Mesendoderm (in vitro differentiated cells): ENCODE results near the gene A1BG.
A peak's percentile ranks its signal among the peaks of the same experiment; 100 is the strongest.

ENCODE experiments used
- DNase-seq: peaks from one replicate; pipeline ENCODE4 v3.0.0; 2013
- H2AK5ac ChIP-seq: 2 replicates; pipeline ENCODE4 v1.6.1; 2013; ENCODE audit warnings: low read length, inconsistent platforms
- H2BK120ac ChIP-seq: 2 replicates; pipeline ENCODE4 v1.6.1; 2013; ENCODE audit warnings: low read depth, mild to moderate bottlenecking, low read length, moderate library complexity, mixed read lengths
- H2BK15ac ChIP-seq: replicated peaks from 2 replicates; pipeline ENCODE4 v1.6.1; 2013; ENCODE audit warnings: low read depth, mild to moderate bottlenecking, moderate library complexity
- H2BK5ac ChIP-seq: 2 replicates; pipeline ENCODE4 v1.6.1; 2013; ENCODE audit warnings: low read length, inconsistent platforms
- H3K18ac ChIP-seq: 2 replicates; pipeline ENCODE4 v1.6.1; 2013; ENCODE audit warnings: mild to moderate bottlenecking, low read length, mixed read lengths
- H3K23ac ChIP-seq: one replicate; pipeline ENCODE4 v1.6.1; 2013; ENCODE audit warnings: low read length
- H3K27ac ChIP-seq: 2 replicates; pipeline ENCODE4 v1.5.1; 2013; ENCODE audit warnings: low read depth, mild to moderate bottlenecking, inconsistent platforms, low read length, moderate library complexity
- H3K27me3 ChIP-seq: 2 replicates; pipeline ENCODE4 v1.6.1; 2013; ENCODE audit warnings: low read length, control low read depth, mild to moderate bottlenecking, inconsistent platforms; ENCODE audit not compliant: insufficient read depth, poor library complexity
- H3K36me3 ChIP-seq: 2 replicates; pipeline ENCODE4 v1.6.1; 2013; ENCODE audit warnings: low read length, inconsistent platforms; ENCODE audit not compliant: control insufficient read depth, insufficient read depth
- H3K4ac ChIP-seq: one replicate; pipeline ENCODE4 v1.6.1; 2013; ENCODE audit warnings: low read depth, mild to moderate bottlenecking, low read length, moderate library complexity
- H3K4me1 ChIP-seq: 2 replicates; pipeline ENCODE4 v1.6.1; 2013; ENCODE audit warnings: low read depth, low read length, inconsistent platforms; ENCODE audit not compliant: control insufficient read depth
- H3K4me2 ChIP-seq: 2 replicates; pipeline ENCODE4 v1.6.1; 2013; ENCODE audit warnings: low read length
- H3K4me3 ChIP-seq: 2 replicates; pipeline ENCODE4 v1.5.1; 2013; ENCODE audit warnings: mild to moderate bottlenecking, low read length
- H3K56ac ChIP-seq: one replicate; pipeline ENCODE4 v1.6.1; 2013; ENCODE audit warnings: low read length
- H3K79me1 ChIP-seq: 2 replicates; pipeline ENCODE4 v1.6.1; 2013; ENCODE audit warnings: low read length, inconsistent platforms
- H3K79me2 ChIP-seq: 2 replicates; pipeline ENCODE4 v1.6.1; 2013; ENCODE audit warnings: mild to moderate bottlenecking, low read length; ENCODE audit not compliant: control insufficient read depth, insufficient read depth
- H3K9ac ChIP-seq: 2 replicates; pipeline ENCODE4 v1.6.1; 2013; ENCODE audit warnings: low read length, inconsistent platforms
- H4K5ac ChIP-seq: one replicate; pipeline ENCODE4 v1.6.1; 2013; ENCODE audit warnings: low read length
- H4K8ac ChIP-seq: one replicate; pipeline ENCODE4 v1.6.1; 2013; ENCODE audit warnings: low read depth, mild to moderate bottlenecking, control low read depth, low read length, moderate library complexity
- WGBS: extraction: QIAGEN DNeasy Blood & Tissue Kit; methylation state at CpG from one replicate; pipeline ENCODE4 v1.1.7; 2013; ENCODE audit warnings: low lambda C conversion rate, missing lambda C conversion rate; ENCODE audit not compliant: insufficient coverage; ENCODE audit errors: extremely low coverage; 5-methylcytosine and 5-hydroxymethylcytosine counted together

A1BG gene

DNA sequence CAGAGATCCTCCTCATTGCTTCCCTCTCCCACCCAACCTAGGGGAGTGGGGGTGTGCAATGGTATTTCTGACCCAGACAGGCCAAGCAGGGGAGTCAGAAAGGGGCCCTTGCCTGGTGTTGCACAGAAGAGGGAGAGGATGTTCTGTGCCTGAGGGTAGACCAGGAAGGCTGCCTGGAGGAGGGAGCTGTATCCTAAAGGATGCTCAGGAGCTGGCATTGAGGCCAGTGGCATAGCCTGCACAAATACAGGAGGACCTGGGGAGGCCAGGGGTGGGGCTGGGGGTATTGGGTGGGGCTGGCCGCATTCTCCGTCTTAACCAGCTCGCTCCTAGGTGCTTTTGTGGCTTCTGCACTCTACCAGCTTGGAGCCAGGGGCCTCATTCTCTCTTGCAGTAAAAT is 46.6 kb upstream of the A1BG start:
- Histone ChIP-seq H3K23ac (no peak overlapping the region), H3K4me3 (no peak overlapping the region), H3K9ac (no peak overlapping the region), H3K4me1 (peaks cover 7% of the 10 kb centered on the region), H4K8ac (no peak overlapping the region), H3K36me3 (peaks cover 2% of the 10 kb centered on the region), H3K27ac (no peak overlapping the region), H3K18ac (no peak overlapping the region), H3K79me2 (no peaks in the 10 kb centered on the region), H3K56ac (peak overlapping the region; percentile 95), H3K4ac (no peak overlapping the region), H2BK120ac (no peak overlapping the region), H3K27me3 (no peaks in the 10 kb centered on the region), H2AK5ac (no peak overlapping the region), H3K79me1 (no peaks in the 10 kb centered on the region), H4K5ac (no peak overlapping the region), H2BK5ac (no peak overlapping the region), H2BK15ac (no peak overlapping the region), H3K4me2 (no peak overlapping the region)
- no peak for DNase-seq
- no CpG with 5 or more reads among the region's 3 CpGs for WGBS

DNA sequence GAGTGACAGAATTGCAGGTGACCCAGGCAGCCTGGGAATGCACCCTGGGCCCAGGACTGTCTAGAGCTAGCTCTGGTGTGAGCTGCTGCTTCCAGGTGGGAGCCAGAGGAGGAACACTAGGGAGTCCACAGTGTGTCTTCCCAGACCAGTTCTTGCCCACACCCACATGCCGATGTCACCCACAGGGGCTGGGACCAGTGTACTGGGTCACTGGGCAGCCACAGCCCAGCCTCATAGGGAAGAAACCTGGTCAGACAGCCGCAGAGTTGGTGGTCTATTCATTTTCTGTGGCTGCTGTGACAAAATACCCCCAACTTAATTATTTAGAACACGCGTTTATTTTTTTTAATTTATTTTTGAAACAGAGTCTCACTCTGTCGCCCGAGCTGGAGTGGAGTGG is 45.3 kb upstream of the A1BG start:
- H3K9ac ChIP-seq = no peak overlapping the region
- no peak overlapping the region for H3K4ac ChIP-seq
- H3K56ac ChIP-seq = peak overlapping the region; percentile 25
- no peaks in the 10 kb centered on the region for H3K79me2 ChIP-seq
- H3K4me2 ChIP-seq = no peak overlapping the region
- H2AK5ac ChIP-seq = no peak overlapping the region
- DNase-seq = no peak
- no peak overlapping the region for H4K8ac ChIP-seq
- H2BK5ac ChIP-seq = no peak overlapping the region
- no peak overlapping the region for H2BK120ac ChIP-seq
- no peak overlapping the region for H2BK15ac ChIP-seq
- H3K4me1 ChIP-seq = peaks cover 7% of the 10 kb centered on the region
- H3K18ac ChIP-seq = no peak overlapping the region
- H3K79me1 ChIP-seq = no peaks in the 10 kb centered on the region
- no peak overlapping the region for H3K27ac ChIP-seq
- no CpG with 5 or more reads among the region's 6 CpGs for WGBS
- H3K36me3 ChIP-seq = peaks cover 7% of the 10 kb centered on the region
- no peaks in the 10 kb centered on the region for H3K27me3 ChIP-seq
- H3K23ac ChIP-seq = no peak overlapping the region
- H3K4me3 ChIP-seq = no peak overlapping the region
- H4K5ac ChIP-seq = no peak overlapping the region

DNA sequence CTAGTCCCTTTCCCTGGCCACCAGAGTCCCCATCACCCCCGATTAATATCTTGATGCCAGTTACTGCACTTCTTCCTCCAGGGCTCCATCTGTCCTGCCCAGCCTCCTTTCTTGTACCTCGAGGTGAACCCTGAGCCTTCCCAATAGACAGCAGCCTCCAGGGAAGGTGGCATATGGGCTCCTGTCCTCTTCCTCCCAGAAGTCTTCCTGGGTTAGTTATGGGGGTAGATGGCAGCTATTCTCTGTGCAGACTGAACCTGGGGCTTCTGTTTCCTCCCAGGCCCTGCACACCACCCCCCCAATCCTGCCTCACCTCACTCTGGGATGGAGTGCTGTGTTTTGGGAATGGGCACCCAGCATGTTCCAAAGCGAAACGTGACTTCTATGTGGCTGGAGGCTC is 44.8 kb upstream of the A1BG start:
- no peak overlapping the region for H3K27ac ChIP-seq
- peaks cover 7% of the 10 kb centered on the region for H3K4me1 ChIP-seq
- no peak for DNase-seq
- H3K27me3 ChIP-seq = no peaks in the 10 kb centered on the region
- H3K36me3 ChIP-seq = peaks cover 10% of the 10 kb centered on the region
- H2AK5ac ChIP-seq = no peak overlapping the region
- no peak overlapping the region for H2BK5ac ChIP-seq
- H2BK120ac ChIP-seq = no peak overlapping the region
- no peak overlapping the region for H4K5ac ChIP-seq
- peak overlapping the region; percentile 25 for H3K56ac ChIP-seq
- no peak overlapping the region for H4K8ac ChIP-seq
- H3K4me3 ChIP-seq = no peak overlapping the region
- no peak overlapping the region for H3K23ac ChIP-seq
- WGBS = no CpG with 5 or more reads among the region's 4 CpGs
- no peak overlapping the region for H3K9ac ChIP-seq
- no peak overlapping the region for H3K4me2 ChIP-seq
- no peak overlapping the region for H2BK15ac ChIP-seq
- no peaks in the 10 kb centered on the region for H3K79me2 ChIP-seq
- H3K79me1 ChIP-seq = no peaks in the 10 kb centered on the region
- H3K4ac ChIP-seq = no peak overlapping the region
- H3K18ac ChIP-seq = no peak overlapping the region

DNA sequence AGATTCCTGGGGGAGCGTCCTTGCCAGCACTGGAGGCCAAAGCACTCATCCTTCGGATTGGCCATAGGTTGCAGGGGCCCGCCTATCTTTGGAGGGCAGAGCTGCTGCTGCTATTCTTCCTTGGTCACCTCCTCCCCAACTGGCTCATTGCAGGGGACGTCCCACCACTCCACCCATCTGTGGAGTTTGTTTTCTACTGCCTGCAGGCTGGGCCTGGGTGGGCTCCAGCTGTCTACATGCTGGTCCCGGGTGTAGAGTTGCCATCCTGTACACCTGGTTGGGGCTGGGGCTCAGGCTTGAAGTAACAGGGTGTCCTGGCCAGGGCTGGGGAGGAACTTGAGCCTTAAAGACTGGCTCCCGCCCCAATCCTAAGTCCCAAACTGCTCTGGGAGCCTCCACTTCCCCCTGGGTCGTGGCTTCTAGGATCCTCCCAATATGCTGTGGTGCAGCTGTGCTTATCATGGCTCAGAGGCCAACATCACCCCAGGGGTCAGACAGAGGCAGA is 44.3 kb upstream of the A1BG start:
- Histone ChIP-seq H2AK5ac (no peak overlapping the region), H3K36me3 (peaks cover 15% of the 10 kb centered on the region), H3K23ac (no peak overlapping the region), H4K8ac (no peak overlapping the region), H3K4ac (no peak overlapping the region), H3K27me3 (no peaks in the 10 kb centered on the region), H2BK15ac (no peak overlapping the region), H3K4me1 (peaks cover 7% of the 10 kb centered on the region), H3K4me3 (no peak overlapping the region), H3K18ac (no peak overlapping the region), H3K79me1 (no peaks in the 10 kb centered on the region), H3K27ac (no peak overlapping the region), H3K4me2 (no peak overlapping the region), H3K9ac (no peak overlapping the region), H2BK120ac (no peak overlapping the region), H4K5ac (no peak overlapping the region), H3K79me2 (no peaks in the 10 kb centered on the region), H2BK5ac (no peak overlapping the region), H3K56ac (peak overlapping the region; percentile 56)
- WGBS = no CpG with 5 or more reads among the region's 7 CpGs
- DNase-seq = no peak

DNA sequence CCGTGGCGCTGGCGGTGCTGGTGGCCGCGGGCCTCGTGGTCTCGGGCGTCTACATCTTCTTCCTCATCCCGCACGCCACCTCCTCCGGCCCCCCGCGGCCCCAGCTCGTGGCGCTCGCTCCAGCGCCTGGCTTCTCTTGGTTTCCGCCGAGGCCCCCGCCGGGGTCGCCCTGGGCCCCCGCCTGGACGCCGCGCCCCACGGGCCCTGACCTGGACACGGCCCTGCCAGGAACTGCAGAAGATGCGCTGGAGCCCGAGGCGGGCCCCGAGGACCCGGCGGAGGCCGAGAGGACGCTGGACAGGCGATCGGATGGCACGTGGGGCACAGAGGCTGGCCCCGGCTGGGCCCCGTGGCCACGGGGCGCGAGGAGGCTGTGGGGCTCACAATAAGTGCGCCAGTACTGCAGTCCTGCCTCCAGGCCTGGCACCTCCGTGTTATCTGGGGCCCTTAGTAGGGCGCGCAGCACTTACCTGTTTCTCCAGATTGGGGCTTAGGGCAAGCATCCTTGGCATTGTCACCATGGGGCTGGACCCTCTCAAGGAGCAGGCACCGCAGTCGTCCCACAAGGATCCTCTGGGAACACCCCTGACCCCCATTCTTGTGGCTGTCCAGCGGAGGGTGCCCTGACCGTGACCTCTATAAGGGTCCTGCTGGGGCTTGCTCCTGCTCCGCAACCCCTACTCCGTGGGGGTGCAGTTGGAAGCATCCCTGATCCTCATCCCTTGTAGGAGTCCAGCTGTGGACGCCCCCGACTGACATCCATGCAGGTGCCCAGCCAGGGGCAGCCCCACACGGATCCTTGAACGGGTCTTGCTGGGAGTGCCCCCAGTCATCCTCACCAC is 43.6 kb upstream of the A1BG start:
- Histone ChIP-seq H3K36me3 (peaks cover 15% of the 10 kb centered on the region), H3K79me1 (no peaks in the 10 kb centered on the region), H4K5ac (no peak overlapping the region), H2BK5ac (no peak overlapping the region), H3K4me2 (no peak overlapping the region), H3K23ac (no peak overlapping the region), H2BK120ac (no peak overlapping the region), H3K27ac (no peak overlapping the region), H3K9ac (no peak overlapping the region), H2BK15ac (no peak overlapping the region), H3K56ac (peak overlapping the region; percentile 42), H3K4ac (no peak overlapping the region), H3K4me3 (no peak overlapping the region), H4K8ac (no peak overlapping the region), H2AK5ac (no peak overlapping the region), H3K79me2 (no peaks in the 10 kb centered on the region), H3K27me3 (no peaks in the 10 kb centered on the region), H3K4me1 (peaks cover 7% of the 10 kb centered on the region), H3K18ac (peak overlapping the region; percentile 24)
- WGBS = no CpG with 5 or more reads among the region's 58 CpGs
- no peak for DNase-seq
